Pancreas (tissue), 10 donors: ENCODE results near the gene OR13J1. TPM values are rescaled to one million over a fixed set of nuclear protein-coding genes. Genes with fewer than 3 reads are reported as not detected.
"Not testable (repeated sequence)": the region's sequence is repeated elsewhere in the genome, so short reads cannot be mapped to it uniquely, and the experiment has no call there.

Source experiments
- ATAC-seq, 4 donors: fragments of 200-7000 bp; cut with Tn5 transposase; one replicate each; pipeline versions ENCODE4 v1.8.0 to v1.9.1; 2020; ENCODE audit warnings: mild to moderate bottlenecking in 4 of 4, moderate library complexity in 4 of 4
- DNase-seq, 6 donors: peaks; one replicate each; pipeline ENCODE4 v3.0.0-alpha.2; 2020
- FAIRE-seq: peaks from 2 replicates; lab custom pipeline; 2012; peaks lifted over from hg19 to GRCh38; lab: Jason Lieb, UNC
- H3K27ac ChIP-seq, 4 donors: fragments of 200-600 bp; sonication (generic); 1 replicate in 3 of 4; 2 replicates in 1 of 4; pipeline versions ENCODE4 v1.5.0 to v1.8.0; 2020
- H3K27me3 ChIP-seq, 4 donors: fragments of 200-600 bp; one replicate each; pipeline ENCODE4 v1.8.0; 2021
- H3K36me3 ChIP-seq, 3 donors: fragments of 200-600 bp; sonication (generic) in 1 of 3; one replicate each; pipeline versions ENCODE4 v1.5.0 to v1.8.0; 2020 to 2021
- H3K4me1 ChIP-seq, 3 donors: fragments of 200-600 bp; one replicate each; pipeline ENCODE4 v1.8.0; 2021
- H3K4me3 ChIP-seq, 4 donors: fragments of 200-600 bp; sonication (generic) in 2 of 4; one replicate each; pipeline versions ENCODE4 v1.5.0 to v1.8.0; 2020 to 2021
- H3K9me3 ChIP-seq, 4 donors: fragments of 200-600 bp; one replicate each; pipeline ENCODE4 v1.8.0; 2021
- CTCF ChIP-seq, 4 donors: fragments of 200-600 bp; sonication (generic) in 3 of 4; IDR thresholded peaks; one replicate each; pipeline versions ENCODE4 v1.5.0 to v1.8.0; 2021; ENCODE audit warnings: antibody characterized with exemption in 4 of 4
- WGBS, 2 donors: extraction: QIAGEN DNeasy Blood & Tissue Kit; methylation state at CpG; one replicate each; pipeline ENCODE4 v1.1.7; 2013; 5-methylcytosine and 5-hydroxymethylcytosine counted together
- intact Hi-C, 3 donors: fragments of 100-400 bp; cut with DNase I; formaldehyde crosslinking; loops; one replicate each; pipeline versions ENCODE4 v1.11.1 to v1.14.2; 2022
- polyA plus RNA-seq, 2 donors: library from polyadenylated mRNA; stranded (reverse); fragments of 200-250 nt; gene quantifications; one replicate each; pipeline ENCODE4 v1.2.3, GENCODE V29; 2013
- total RNA-seq, 6 donors: library from RNA; stranded (reverse); fragmentation: NEBNext Ultra II Directional in 4 of 6; extraction: Animal tissue kit (Norgen Biotek cat#: 25700) in 4 of 6; gene quantifications; one replicate each; pipeline versions ENCODE4 v1.2.1 to v1.2.4, GENCODE V29; 2021 to 2023
- donor health status: healthy with polysubstance abuse.
- donor health status: DM: no; HTN: no; CAD: no; lungs with moderate emphysema.
- donor health status: DM: no; HTN: no; CAD: no.
- donor health status: control.
- donor health status: control.
- donor health status: Bipolar disorder and iron deficiency.
- donor health status: DM: yes; HTN: yes; CAD: no.
- donor health status: DM: no; HTN: no; CAD: no.
- donor health status: DM: no; HTN: no; CAD: no.
- donor health status: DM: yes; HTN: yes; CAD: no.

Gene OR13J1
- total and polyA plus RNA-seq, 8 donors, result not detected

GRCh38 chr9:35915681-35916294 lies 45.6 kb upstream of the OR13J1 start:
- WGBS, 2 donors, result 78 to 84% methylated on average over 16 of the region's 16 CpGs
- FAIRE-seq (no peak), DNase-seq (no peak), ATAC-seq (no peak)
- Histone ChIP-seq H3K27me3 (no peaks in the 10 kb centered on the region), H3K36me3 (no peaks in the 10 kb centered on the region), H3K4me1 (no peaks in the 10 kb centered on the region), H3K27ac (no peak overlapping the region), H3K4me3 (no peak overlapping the region), H3K9me3 (no peaks in the 10 kb centered on the region)
- no peak for TF ChIP-seq CTCF (IDR thresholded peaks at IDR 0.05)
- intact Hi-C loops, result no loop called here

- WGBS, 2 donors, result 16 to 22% methylated on average over 9 of the region's 9 CpGs
- Histone ChIP-seq H3K27me3 (no peaks in the 10 kb centered on the region), H3K4me3 (no peak overlapping the region), H3K27ac (no peak overlapping the region), H3K9me3 (no peaks in the 10 kb centered on the region), H3K4me1 (no peaks in the 10 kb centered on the region), H3K36me3 (no peaks in the 10 kb centered on the region)
- TF ChIP-seq CTCF (IDR thresholded peaks at IDR 0.05), result no peak
- intact Hi-C loops, result no loop called here
- FAIRE-seq (peak; percentile 98), DNase-seq (peak in 3 of 6 donors; percentile 32 to 72 (median 48)), ATAC-seq (peak; percentile 68 to 92 (median 80))
These were observed 44.2 kb upstream of the OR13J1 start for GRCh38 chr9:35914301-35914807.

- H3K4me3 ChIP-seq, result not testable (repeated sequence)
These were observed 43.2 kb upstream of the OR13J1 start for GRCh38 chr9:35913429-35913828.

GRCh38 chr9:35912791-35913400 lies 42.7 kb upstream of the OR13J1 start:
- DNase-seq, result peak in 1 of 6 donors; percentile 32
- Histone ChIP-seq H3K4me3 (no peak overlapping the region), H3K36me3 (no peaks in the 10 kb centered on the region), H3K4me1 (peaks cover 4 to 8% (median 6%) of the 10 kb centered on the region in 3 donors), H3K27me3 (no peaks in the 10 kb centered on the region), H3K9me3 (no peaks in the 10 kb centered on the region), H3K27ac (no peak overlapping the region)
- no peak for ATAC-seq
- no peak for FAIRE-seq
- no peak for TF ChIP-seq CTCF (IDR thresholded peaks at IDR 0.05)
- WGBS, 2 donors, result 76 to 86% methylated on average over 10 of the region's 10 CpGs
- intact Hi-C loops, result no loop called here

More at GRCh38 chr9:35913429-35913828, 43.2 kb upstream of the OR13J1 start:
- H3K4me1 ChIP-seq, H3K9me3 ChIP-seq, intact Hi-C loops, ATAC-seq, DNase-seq, H3K36me3 ChIP-seq, H3K27me3 ChIP-seq, FAIRE-seq, H3K27ac ChIP-seq: not testable (repeated sequence)

GRCh38 chr9:35911690-35912089 lies 41.5 kb upstream of the OR13J1 start:
- Histone ChIP-seq H3K9me3 (no peaks in the 10 kb centered on the region), H3K27me3 (no peaks in the 10 kb centered on the region), H3K4me1 (peaks cover 4 to 13% (median 6%) of the 10 kb centered on the region in 3 donors), H3K4me3 (no peak overlapping the region), H3K36me3 (no peaks in the 10 kb centered on the region), H3K27ac (no peak overlapping the region)
- FAIRE-seq (no peak), DNase-seq (peak in 1 of 6 donors; percentile 36), ATAC-seq (no peak)
- no peak for TF ChIP-seq CTCF (IDR thresholded peaks at IDR 0.05)
- 78 to 89% methylated on average over 9 to 10 of the region's 10 CpGs for WGBS, 2 donors
- intact Hi-C loops, result no loop called here
